ENCODE measurements around the gene POU3F1. TPM values are rescaled to one million over a fixed set of nuclear protein-coding genes. Genes with fewer than 3 reads are reported as not detected.
A peak's percentile ranks its signal among the peaks of the same experiment; 100 is the strongest.

The POU3F1 gene
- total RNA-seq, 1 donor from 2014 or later = not detected

DNA sequence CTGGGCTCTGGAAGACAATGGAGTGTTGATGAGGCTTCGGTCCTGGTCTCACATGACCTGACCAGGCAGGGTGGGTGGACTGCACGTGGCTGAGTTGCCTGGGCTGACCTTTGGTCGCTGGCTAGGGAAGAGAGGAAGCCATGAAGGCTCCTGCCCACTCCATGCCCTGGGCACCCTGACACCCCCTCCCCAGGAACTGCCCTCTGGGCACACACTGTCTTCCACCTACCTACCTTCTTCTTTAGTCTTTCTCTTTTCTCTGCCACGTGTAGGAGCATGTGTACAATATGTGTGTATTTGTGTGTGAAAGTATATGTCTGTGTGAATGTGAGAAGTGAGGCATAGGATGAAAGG, 15.1 kb downstream of the POU3F1 start:
- intact Hi-C loops (cut with DNase I) = no loop called here
- TF ChIP-seq, protein P1, sequence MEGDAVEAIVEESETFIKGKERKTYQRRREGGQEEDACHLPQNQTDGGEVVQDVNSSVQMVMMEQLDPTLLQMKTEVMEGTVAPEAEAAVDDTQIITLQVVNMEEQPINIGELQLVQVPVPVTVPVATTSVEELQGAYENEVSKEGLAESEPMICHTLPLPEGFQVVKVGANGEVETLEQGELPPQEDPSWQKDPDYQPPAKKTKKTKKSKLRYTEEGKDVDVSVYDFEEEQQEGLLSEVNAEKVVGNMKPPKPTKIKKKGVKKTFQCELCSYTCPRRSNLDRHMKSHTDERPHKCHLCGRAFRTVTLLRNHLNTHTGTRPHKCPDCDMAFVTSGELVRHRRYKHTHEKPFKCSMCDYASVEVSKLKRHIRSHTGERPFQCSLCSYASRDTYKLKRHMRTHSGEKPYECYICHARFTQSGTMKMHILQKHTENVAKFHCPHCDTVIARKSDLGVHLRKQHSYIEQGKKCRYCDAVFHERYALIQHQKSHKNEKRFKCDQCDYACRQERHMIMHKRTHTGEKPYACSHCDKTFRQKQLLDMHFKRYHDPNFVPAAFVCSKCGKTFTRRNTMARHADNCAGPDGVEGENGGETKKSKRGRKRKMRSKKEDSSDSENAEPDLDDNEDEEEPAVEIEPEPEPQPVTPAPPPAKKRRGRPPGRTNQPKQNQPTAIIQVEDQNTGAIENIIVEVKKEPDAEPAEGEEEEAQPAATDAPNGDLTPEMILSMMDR (IDR thresholded peaks at IDR 0.05) = no peak

DNA sequence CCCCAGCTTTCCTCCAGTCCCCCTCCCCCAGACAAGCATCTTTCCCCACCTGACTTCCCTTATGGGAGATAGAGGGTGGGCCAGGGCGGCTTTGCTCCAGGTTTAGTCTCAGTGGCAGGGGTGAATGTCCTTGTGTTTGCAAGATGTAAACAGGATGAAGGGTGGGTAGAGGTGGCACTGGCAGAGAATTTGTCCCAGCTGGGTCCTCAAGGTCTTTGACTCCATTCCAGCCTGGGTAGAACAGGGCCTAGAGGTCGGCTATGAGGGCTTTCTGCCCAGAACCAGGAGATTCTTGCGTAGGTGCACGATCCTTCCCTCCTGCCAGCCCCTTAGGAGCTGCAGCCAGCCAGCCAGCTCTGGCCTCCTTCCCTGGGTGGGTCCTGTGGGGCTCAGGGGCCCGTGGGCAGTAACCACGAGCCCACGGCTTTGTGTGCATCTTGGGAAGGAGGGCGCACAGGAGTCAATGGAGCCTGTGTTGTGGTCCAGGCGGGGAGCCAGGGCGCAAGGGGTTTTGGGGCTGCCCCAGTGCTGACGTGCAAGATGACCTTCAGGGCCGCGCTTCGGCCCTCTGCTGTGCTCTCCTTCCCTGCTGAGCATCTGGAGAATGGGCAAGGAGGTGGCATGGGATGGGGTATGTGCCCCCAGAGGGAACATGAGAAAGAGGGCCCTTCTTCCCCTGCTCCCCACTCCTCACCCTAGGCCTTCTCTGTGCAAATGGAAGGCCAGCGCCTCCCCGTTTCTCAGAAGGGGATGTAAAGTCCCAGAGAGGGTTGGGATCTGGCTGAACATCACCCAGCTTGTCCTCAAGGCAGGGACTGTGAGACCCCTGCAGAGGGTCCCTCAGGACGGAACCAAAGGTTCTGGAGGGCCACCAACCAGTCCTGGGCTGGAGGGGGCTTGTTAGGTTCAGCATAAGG, 15.7 kb downstream of the POU3F1 start:
- Histone ChIP-seq H3K4me1 (peaks cover 28% of the 10 kb centered on the region), H3K27ac (no peak overlapping the region), H3K4me3 (no peak overlapping the region), H3K36me3 (peaks cover 4% of the 10 kb centered on the region), H3K27me3 (ENCODE audit: low read depth) (peaks cover 10% of the 10 kb centered on the region), H3K9me3 (no peaks in the 10 kb centered on the region)
- ATAC-seq (no peak), DNase-seq (no peak)
- TF ChIP-seq, protein P1 (IDR thresholded peaks at IDR 0.05) = no peak
- intact Hi-C loops (cut with DNase I) = no loop called here

More for the DNA sequence above, 15.1 kb downstream of the POU3F1 start:
- ATAC-seq = no peak
- peaks cover 28% of the 10 kb centered on the region for H3K4me1 ChIP-seq
- H3K4me3 ChIP-seq = no peak overlapping the region
- DNase-seq = no peak
- no peaks in the 10 kb centered on the region for H3K36me3 ChIP-seq
- no peak overlapping the region for H3K27ac ChIP-seq
- no peaks in the 10 kb centered on the region for H3K9me3 ChIP-seq
- peaks cover 10% of the 10 kb centered on the region for H3K27me3 ChIP-seq (ENCODE audit: low read depth)

DNA sequence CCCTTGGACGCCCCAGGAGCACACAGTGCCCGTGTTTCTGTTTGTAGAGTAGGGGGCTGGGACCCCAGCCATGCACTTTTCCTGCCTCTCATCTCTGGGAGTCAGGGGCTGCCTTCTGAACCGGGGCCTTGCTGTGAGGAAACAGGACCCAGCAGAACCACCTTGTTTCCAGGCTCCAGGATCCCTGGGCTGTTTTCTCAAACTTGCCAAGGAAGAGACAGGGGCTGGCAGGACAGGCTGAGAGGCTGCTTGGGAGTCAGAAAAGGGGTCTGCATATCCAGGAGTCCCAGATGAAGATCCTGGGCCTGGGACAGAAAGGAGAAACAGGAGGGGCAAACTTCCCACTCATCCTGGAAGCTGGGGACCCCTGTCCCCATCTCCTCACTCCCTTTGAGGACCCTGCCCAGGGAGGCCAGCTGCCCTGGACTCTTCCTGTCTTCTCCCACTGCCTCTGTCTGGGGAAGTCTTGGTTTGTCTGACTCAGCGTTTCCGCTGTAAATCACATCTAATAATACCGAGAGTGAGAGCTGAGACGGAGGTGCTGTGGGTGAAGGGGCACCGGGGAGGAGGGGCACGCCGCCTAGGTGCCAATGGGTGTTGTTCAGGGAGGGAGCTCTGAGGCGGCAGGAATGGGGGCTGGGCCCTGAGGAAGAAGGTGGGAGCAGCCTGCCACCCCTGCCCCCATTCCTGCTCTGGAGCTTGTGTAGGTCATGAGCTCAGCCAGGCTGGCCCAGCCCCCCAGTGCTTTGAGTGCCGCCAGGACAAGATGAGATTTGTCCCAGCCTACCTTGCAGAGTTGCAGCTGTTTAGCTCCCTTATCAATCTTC, 16.7 kb downstream of the POU3F1 start:
- no peak overlapping the region for H3K27ac ChIP-seq
- TF ChIP-seq, protein P1 (IDR thresholded peaks at IDR 0.05) = no peak
- peak in 1 of 2 donors; percentile 12 for ATAC-seq
- intact Hi-C loops (cut with DNase I) = no loop called here
- H3K4me3 ChIP-seq = no peak overlapping the region
- H3K4me1 ChIP-seq = peaks cover 28% of the 10 kb centered on the region
- no peaks in the 10 kb centered on the region for H3K9me3 ChIP-seq
- DNase-seq = no peak
- H3K27me3 ChIP-seq (ENCODE audit: low read depth) = peaks cover 10% of the 10 kb centered on the region
- peaks cover 13% of the 10 kb centered on the region for H3K36me3 ChIP-seq

DNA sequence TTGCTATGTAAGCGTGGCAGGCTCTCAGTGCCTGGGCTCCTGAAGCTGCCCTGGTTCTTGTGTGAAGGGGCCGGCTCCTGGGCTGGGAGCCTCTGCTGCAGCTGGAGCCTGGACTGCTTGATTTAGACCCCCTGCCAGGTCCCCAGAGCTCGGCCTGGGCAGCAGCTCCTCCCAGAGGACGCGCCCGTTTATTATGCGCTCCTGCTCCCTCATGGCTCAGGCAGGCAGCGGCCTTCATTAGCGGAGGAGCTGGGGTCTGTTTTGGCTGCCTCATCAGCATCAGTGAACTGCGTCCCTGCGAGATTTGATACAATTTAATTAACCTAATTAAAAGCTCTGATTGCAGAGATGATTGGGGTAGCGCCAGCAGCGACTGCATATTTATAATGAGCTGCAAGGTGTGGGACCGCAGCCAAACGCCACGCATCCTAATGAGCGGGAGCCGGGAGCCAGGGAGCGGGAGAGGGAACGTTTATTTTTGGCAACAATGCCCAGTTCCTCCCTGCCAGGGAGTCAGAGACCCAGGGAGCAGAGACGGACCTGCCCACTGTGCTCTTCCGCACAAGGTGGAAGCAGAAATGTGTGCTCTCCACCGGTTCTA, 17.4 kb downstream of the POU3F1 start:
- no peak overlapping the region for H3K4me3 ChIP-seq
- intact Hi-C loops (cut with DNase I) = no loop called here
- H3K4me1 ChIP-seq = peaks cover 28% of the 10 kb centered on the region
- H3K36me3 ChIP-seq = peaks cover 20% of the 10 kb centered on the region
- DNase-seq (no peak), ATAC-seq (no peak)
- no peak overlapping the region for H3K27ac ChIP-seq
- TF ChIP-seq, protein P1 (IDR thresholded peaks at IDR 0.05) = no peak
- peaks cover 10% of the 10 kb centered on the region for H3K27me3 ChIP-seq (ENCODE audit: low read depth)
- H3K9me3 ChIP-seq = no peaks in the 10 kb centered on the region

DNA sequence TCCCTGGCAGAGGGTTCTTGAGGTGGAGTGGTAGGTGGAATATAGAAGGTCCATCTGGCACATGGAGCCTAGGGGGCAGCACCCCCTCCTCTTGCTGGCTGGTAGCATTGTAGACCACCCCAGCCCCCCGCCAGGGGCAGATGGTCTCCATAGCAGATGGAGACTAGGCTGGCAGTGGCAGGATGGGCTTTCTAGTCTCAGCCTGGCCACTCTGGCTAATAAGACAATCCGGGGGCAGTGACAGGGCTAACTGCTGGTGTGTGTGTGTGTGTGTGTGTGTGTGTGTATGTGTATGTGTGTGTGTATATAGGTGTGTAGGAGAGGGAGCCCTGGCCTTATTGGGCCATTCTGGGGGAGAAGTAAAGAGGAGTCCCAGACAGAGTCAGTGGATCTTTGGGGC, 17.9 kb downstream of the POU3F1 start:
- peaks cover 25% of the 10 kb centered on the region for H3K36me3 ChIP-seq
- DNase-seq = no peak
- no peak overlapping the region for H3K27ac ChIP-seq
- no peak overlapping the region for H3K4me3 ChIP-seq
- peaks cover 28% of the 10 kb centered on the region for H3K4me1 ChIP-seq
- no peak for ATAC-seq
- peaks cover 7% of the 10 kb centered on the region for H3K27me3 ChIP-seq (ENCODE audit: low read depth)
- intact Hi-C loops (cut with DNase I) = no loop called here
- TF ChIP-seq, protein P1 (IDR thresholded peaks at IDR 0.05) = no peak
- no peaks in the 10 kb centered on the region for H3K9me3 ChIP-seq

Data from lower lobe of right lung (tissue), 2 donors.